NCI-H748 (cell line): Measurements from ENCODE around the gene PRKG2.

Source experiments
- DNase-seq: peaks from one replicate; lab custom pipeline; 2025; ENCODE audit not compliant: unreplicated experiment; lab: John Stamatoyannopoulos, UW

PRKG2 gene

DNA sequence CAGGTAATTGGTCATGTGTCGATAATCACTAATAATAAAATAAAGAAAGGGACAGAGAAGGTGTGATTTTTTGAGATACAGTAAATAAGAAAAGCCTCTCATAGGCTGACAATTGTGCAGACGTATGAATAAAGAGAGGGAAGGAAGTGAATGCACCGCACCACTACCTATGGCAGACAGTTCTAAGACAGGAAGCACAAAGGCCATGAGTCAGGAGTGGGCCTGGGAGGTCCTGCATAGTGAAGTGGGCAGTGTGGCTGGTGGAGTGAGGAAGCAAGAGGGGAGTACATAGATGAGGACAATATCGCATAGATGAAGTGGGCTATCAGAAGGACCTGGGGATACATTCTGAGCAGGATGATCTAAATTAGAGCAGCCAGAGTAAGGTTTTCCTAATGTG is 108.9 kb downstream of the PRKG2 start:
- DNase-seq = no peak

DNA sequence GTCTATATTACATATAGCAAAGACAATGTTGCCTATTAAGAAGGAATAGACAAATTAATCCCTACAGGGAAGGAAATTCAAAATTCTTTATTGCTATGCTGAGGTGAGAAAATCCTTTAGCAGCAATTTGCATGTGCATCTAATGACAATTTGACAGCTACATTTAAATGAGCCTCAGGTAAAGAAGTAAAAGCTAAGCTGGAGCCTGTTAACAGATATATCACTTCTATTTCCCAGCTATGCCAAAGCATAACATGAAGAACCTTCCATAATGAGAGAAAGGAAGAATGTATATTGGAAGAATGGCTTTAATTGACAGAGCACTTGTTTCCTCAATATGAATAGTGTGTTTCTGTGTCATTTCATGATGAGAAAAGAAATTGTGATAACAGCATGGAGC is 112.9 kb downstream of the PRKG2 start:
- DNase-seq = no peak

DNA sequence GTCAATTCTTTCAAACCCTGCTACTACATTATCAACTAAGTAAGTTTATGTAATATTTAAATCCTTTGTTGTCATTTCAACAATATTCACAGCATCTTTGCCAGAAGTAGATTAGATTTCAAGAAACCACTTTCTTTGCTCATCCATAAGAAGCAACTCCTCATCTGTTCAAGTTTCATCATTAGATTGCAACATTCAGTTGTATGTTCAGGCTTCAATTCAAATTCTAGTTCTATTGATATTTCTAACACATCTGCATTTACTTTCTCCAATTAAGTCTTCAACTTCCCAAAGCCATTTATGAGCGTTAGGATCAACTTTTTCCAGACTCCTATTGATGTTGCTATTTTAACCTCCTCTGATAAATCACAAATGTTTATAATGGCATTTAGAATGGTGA is 118.5 kb downstream of the PRKG2 start:
- DNase-seq = no peak

DNA sequence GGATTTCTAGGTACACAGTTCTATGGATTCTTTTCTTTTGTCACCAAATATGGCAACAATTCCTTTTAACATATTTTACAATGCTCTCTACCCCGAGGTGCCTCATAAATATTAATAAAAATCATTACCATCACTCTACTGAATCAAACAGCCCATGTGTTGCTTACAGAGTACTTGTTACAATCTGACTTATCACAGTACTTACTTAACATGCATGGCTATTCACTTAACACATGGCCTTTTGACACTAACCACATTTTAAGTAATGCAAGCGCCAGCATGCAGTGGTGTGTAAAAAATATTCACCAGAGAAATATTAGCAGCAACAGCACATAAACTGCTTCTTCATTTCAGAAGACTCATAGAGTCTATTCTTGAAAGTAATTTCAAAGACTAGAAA is 119.6 kb downstream of the PRKG2 start:
- DNase-seq = no peak

- no peak for DNase-seq
Measured at GRCh38 chr4:81093720-81094401, 121.2 kb downstream of the PRKG2 start.

DNA sequence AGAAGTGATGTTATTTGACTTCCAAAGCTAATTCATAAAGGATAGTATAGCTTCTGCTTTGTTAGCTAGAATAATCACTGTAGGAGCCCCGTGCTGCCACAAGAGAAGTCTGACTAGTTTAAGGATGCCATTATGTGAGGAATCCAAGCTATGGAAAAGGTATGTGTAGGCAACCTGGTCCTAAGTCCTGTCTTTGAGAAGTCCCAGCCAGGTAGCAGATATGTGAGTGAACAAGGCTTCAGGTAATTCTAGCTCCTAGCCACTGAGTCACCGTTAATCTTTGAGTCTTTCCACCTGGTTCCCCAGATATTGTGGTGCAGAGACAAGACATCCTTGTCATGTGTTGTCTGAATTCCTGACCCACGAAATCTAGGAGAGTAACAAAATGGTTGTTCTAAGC is 129.0 kb downstream of the PRKG2 start:
- DNase-seq = no peak

GRCh38 chr4:81085291-81085690 is 129.7 kb downstream of the PRKG2 start:
- no peak for DNase-seq

- DNase-seq = no peak
Measured at GRCh38 chr4:81084634-81085033, 130.4 kb downstream of the PRKG2 start.

GRCh38 chr4:81084029-81084428 is 131.0 kb downstream of the PRKG2 start:
- no peak for DNase-seq

DNA sequence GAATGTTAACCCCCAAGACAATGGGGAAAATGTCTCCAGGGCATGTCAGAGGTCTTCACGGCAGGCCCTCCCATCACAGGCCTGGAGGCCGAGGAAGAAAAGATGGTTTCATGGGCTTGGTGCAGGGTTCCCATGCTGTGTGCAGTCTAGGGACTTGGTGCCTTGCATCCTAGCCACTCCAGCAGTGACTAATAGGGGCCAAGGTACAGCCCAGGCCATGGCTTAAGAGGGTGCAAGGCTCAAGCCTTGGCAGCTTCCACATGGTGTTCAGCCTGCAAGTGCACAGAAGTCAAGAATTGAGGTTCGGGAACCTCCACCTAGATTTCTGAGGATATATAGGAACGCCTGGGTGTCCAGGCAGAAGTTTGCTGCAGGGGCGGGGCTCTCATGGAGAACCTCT is 133.9 kb downstream of the PRKG2 start:
- no peak for DNase-seq

GRCh38 chr4:81071013-81071412 is 144.0 kb downstream of the PRKG2 start:
- no peak for DNase-seq

GRCh38 chr4:81069706-81070331 is 145.2 kb downstream of the PRKG2 start:
- peak; percentile 84 for DNase-seq

- DNase-seq = no peak
Measured at GRCh38 chr4:81065446-81065845, 149.6 kb downstream of the PRKG2 start.

DNA sequence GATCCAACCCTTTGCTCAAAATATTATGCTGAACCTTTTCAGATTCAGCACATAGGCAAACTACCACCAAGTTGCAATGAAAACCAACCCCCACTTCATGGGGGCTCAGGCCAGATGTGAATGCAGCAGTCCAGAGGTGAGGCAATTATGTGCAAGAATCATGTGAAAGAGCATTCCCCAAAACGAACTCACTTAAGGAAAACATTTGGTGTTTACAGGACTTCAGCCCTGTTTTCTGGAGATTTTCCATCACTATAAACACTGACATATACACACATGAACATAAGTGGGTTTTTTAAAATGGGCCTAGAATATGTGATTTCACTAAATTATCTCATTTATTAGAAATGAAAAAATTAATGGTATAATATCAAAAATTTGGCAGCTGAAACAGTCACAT is 153.0 kb downstream of the PRKG2 start:
- no peak for DNase-seq

- DNase-seq = no peak
Measured at GRCh38 chr4:81061344-81061730, 153.7 kb downstream of the PRKG2 start.

DNA sequence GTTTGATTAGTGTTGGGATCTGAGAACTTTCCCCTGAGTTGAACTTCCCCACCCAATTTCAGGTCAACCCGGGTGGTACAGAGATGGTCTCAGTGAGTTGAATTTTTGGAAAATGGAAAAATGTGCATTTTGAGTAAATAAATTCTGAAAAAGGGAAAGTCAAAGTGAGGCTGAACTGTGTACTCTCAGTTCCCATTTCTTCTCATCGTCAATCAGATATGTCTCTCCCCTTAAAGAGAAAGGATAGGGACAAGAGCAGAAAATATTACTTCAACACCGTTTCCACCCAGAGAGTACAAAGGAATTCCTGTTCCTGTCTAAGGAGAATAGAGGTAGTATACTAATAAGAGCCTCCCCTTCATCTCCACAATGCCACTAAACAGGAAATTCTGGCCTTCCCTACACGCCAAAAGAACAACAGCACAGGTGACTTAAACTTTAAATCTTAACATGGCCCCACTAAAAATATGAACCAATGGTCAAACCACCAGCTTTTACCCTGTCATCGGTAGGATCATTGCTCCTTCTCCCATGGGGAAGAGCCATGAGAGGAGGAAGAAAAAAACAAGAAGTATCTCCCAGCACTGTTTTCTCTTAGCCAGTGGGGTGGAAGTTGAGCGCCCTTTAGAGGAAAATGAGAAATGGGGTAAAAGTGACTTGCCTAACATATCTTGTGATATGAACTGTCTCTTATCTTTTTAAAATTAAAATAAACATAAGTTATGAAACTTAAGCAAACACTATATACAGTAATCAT is 154.3 kb downstream of the PRKG2 start:
- DNase-seq = no peak

DNA sequence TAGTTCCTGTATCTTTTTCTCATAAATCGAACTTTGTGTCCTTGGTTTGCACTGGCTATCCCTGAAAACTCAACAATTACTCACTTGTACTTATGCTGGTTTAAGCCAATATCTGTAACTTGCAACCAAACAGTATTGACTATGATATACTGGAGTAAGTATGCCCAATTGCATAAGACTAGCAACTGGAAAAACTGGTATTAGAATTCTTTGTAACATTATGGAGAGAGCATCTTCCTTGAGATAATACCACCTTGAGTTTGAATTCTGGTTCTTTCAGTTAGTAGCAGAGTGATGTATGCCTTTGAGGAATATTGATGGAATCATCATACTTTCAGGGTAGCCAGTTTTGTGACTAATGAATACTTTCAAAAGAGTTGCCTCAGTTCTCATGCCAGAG is 156.4 kb downstream of the PRKG2 start:
- no peak for DNase-seq

GRCh38 chr4:81052119-81053068 is 162.6 kb downstream of the PRKG2 start:
- peak; percentile 54 for DNase-seq

- DNase-seq = no peak
Measured at GRCh38 chr4:81049907-81050306, 165.1 kb downstream of the PRKG2 start.

DNA sequence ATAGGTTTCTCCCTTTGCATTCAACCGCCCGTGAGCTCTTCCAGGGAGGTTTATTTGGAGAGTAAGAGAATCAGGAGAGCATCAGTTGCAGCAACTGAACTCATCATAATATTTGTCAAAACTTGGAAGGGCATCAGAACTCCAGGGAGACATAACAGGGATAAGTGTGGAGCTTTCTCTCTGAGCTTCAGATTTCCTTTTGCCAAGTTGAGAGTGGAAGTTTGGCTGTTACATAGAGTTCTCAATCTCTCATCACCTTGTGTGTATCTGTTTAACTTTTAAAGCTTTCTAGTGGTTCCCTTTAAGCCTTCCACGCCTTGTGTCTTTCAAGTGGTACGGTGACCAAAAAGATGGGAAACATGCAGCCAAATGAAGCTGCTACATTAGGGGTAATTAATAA is 165.7 kb downstream of the PRKG2 start:
- DNase-seq = no peak
